Activated CD4-positive, alpha-beta T cell treated with anti-CD3 and anti-CD28 coated beads, Interleukin-2, amount 10 ng/mL, durations not matched to agents 24 days and 14 days (primary cell): ENCODE measurements around the gene PITPNM3. TPM values are rescaled to one million over a fixed set of nuclear protein-coding genes. Genes with fewer than 3 reads are reported as not detected.

Source experiments
- DNase-seq: peaks from one replicate; pipeline ENCODE4 v3.0.0; 2022
- H3K27ac Mint-ChIP-seq: one replicate; pipeline ENCODE4 v1.8.0; 2022; ENCODE audit warnings: mild to moderate bottlenecking, mixed read lengths
- H3K27me3 Mint-ChIP-seq: one replicate; pipeline ENCODE4 v1.8.0; 2022; ENCODE audit warnings: mixed read lengths
- H3K36me3 Mint-ChIP-seq: one replicate; pipeline ENCODE4 v1.8.0; 2022; ENCODE audit warnings: low read depth, mild to moderate bottlenecking, mixed read lengths
- H3K4me1 Mint-ChIP-seq: one replicate; pipeline ENCODE4 v1.8.0; 2021; ENCODE audit warnings: mixed read lengths
- H3K4me3 Mint-ChIP-seq: one replicate; pipeline ENCODE4 v1.8.0; 2022; ENCODE audit warnings: mild to moderate bottlenecking, moderate library complexity, mixed read lengths
- H3K9me3 Mint-ChIP-seq: one replicate; pipeline ENCODE4 v1.8.0; 2021; ENCODE audit warnings: mixed read lengths
- intact Hi-C: fragments of 100-400 bp; cut with micrococcal nuclease; formaldehyde crosslinking; loops from one replicate; pipeline ENCODE4 v1.15.1; 2023
- total RNA-seq: library from RNA; stranded (reverse); gene quantifications from 2 replicates; pipeline ENCODE4 v1.2.3, GENCODE V29; 2022

The PITPNM3 gene
- total RNA-seq, 1 donor from 2014 or later = 0.77 TPM

DNA sequence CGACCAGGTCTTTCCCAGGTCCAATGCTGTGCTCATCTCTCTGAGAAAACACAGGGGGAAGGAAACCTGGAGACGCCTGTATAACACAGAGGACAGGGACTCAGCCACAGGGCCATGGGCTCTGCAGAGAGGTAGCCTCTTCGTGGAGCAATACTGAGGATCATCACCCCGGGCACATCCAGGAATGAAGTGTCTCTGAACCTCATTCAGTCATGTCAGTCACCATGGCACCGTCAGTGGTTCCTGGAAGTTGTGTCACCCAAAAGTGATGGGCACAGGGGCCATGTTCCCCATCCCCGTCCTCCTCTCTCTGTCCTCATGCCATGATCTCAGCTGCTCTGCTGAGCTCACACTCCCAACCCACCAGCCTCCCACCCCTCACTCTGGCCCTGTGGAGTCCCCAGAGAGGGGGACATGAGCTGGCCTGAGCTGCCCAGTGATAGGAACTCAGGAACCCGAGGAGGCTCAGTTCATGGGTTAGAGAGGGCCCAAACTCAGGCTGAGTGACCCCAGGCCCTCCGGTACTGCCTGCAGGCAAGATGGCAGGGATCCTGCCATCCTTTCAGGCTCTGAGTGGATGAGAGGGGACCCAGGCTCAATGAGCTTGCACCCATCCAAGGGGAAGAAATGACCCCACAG, 53.4 kb downstream of the PITPNM3 start:
- no peaks in the 10 kb centered on the region for H3K36me3 Mint-ChIP-seq

DNA sequence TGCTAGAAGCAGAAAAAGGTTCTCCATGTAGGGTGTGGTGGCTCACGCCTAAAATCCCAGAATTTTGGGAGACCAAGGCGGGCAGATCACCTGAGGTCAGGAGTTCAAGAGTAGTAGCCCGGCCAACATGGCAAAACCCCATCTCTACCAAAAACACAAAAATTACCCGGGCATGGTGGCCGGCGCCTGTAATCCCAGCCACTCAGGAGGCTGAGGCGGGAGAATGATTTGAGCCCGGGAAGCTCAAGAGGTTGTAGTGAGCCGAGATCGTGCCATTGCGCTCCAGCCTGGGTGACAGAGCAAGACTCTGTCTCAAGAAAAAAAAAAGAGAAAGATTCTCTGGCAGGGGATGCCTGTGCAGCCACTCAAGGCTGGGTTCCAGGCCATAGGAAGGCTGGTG, 54.2 kb downstream of the PITPNM3 start:
- Mint-ChIP-seq H3K9me3 (no peaks in the 10 kb centered on the region), H3K27ac (no peak overlapping the region), H3K4me1 (no peaks in the 10 kb centered on the region), H3K4me3 (no peak overlapping the region), H3K36me3 (no peaks in the 10 kb centered on the region), H3K27me3 (peaks cover 4% of the 10 kb centered on the region)
- DNase-seq = no peak
- intact Hi-C loops = no loop called here

More for the DNA sequence above, 53.4 kb downstream of the PITPNM3 start:
- H3K4me3 Mint-ChIP-seq = no peak overlapping the region
- no peak overlapping the region for H3K27ac Mint-ChIP-seq
- H3K4me1 Mint-ChIP-seq = no peaks in the 10 kb centered on the region
- DNase-seq = no peak
- intact Hi-C loops = no loop called here
- peaks cover 4% of the 10 kb centered on the region for H3K27me3 Mint-ChIP-seq
- no peaks in the 10 kb centered on the region for H3K9me3 Mint-ChIP-seq

DNA sequence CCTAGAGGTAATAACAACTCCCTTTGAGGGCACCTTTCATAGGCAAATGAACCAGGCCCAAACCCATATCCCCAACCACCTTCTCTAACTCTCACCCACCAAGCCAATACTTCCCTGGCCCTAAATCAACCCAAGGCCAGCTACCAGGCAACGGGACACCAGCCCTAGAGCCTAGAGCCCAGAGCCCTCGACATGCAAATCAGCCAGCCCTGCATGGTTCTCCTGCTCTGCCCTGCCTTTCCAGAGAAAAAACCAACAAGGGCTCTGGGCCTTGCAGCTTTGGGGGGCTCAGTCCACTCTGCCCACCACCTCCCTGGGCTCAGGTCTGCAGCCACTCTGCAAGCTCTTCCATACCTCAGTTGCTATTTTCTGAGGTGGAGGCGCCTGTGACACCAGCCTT, 55.0 kb downstream of the PITPNM3 start:
- no peak for DNase-seq
- peaks cover 5% of the 10 kb centered on the region for H3K4me1 Mint-ChIP-seq

DNA sequence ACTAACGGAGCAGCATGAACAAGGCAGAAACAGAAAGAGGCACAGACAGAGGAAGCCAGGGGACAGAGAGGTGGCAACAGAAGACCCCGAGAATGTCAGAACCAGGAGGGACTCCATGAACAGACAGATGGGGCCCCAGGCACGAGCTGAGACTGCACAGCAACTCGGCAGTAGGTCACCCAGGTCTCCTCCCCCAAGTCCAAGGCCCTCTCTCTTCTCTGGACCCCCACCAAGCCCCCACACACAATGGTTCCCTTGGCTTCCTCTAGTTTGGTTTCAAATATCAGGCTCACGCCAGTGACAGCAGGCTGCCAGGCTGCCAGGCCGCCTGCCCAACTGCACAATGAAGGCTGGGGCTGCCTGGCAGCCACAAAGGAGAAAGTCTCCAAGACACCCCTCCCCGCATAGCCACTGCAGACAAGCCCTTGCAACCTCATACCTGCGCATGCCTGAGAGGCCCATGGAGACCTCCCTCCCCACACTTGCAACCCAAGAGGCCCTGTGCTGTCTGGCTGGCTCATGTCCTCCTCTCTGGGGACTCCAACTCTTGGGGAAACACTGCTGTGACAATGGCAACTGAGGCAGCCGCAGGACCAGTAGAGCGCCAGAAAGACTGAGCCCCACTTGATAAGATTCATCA, 57.3 kb downstream of the PITPNM3 start:
- intact Hi-C loops = no loop called here
- no peaks in the 10 kb centered on the region for H3K9me3 Mint-ChIP-seq
- no peak overlapping the region for H3K27ac Mint-ChIP-seq

More for the DNA sequence above, 55.0 kb downstream of the PITPNM3 start:
- Mint-ChIP-seq H3K4me3 (no peak overlapping the region), H3K27me3 (peaks cover 5% of the 10 kb centered on the region), H3K9me3 (no peaks in the 10 kb centered on the region), H3K27ac (no peak overlapping the region), H3K36me3 (no peaks in the 10 kb centered on the region)
- intact Hi-C loops = no loop called here

DNA sequence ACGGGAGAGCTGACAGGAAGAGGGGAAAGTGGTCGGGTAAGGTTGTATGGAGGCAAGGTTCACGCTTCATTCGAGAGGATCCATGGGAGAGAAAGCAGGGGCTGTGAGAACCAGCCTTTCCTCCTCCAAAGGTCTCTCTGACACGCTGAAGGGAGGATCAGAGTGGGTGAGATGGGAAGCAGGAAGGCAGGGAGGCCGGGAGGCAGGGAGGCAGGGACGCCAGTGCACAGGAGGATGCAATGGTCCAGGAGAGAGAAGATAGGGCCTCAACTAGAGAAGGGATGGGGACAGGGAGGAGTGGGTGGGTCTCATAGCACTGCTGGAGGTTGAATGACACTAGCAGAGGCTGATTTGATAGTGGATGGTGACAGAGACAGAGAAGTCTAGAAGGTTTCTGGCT, 58.0 kb downstream of the PITPNM3 start:
- Mint-ChIP-seq H3K36me3 (no peaks in the 10 kb centered on the region), H3K4me3 (no peak overlapping the region), H3K9me3 (no peaks in the 10 kb centered on the region), H3K4me1 (peaks cover 15% of the 10 kb centered on the region), H3K27ac (no peak overlapping the region), H3K27me3 (peaks cover 4% of the 10 kb centered on the region)
- no peak for DNase-seq
- intact Hi-C loops = no loop called here

More for the DNA sequence above, 57.3 kb downstream of the PITPNM3 start:
- Mint-ChIP-seq H3K4me1 (peaks cover 15% of the 10 kb centered on the region), H3K36me3 (no peaks in the 10 kb centered on the region), H3K4me3 (no peak overlapping the region), H3K27me3 (peaks cover 6% of the 10 kb centered on the region)
- DNase-seq = no peak

DNA sequence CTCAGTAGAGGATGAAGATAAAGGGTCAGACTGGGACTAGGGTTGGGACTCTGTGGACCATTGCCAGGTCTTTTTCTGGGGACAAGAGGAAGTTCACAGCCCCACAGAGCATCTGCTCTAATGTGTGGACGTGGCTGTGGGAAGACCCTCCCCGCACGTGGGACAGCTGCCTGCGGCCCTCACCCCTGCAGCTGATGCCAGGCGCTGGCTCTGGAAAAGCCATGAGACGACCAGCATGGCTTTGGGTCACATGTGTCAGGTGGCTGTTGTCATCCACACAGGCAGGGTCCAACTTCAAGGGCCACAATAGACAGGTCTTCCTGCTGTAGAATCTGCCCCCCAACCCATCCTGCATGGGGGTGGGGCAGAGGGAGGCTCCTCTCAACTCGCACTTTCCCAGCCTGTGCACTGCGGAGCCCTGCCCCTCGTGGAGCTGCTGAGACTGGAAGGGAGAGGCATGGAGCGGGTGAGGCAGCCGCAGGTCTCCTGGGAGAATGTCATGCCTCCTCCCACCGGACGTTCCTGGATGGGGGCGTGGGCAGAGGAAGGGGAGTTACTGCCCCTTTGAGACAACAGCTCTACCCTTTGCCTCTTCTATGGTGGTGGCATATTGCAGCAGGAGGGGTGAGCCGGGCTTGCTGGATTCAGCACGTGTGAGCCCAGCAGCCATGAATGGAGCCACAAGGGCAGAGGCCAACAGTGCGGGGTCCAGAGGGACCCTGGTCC, 58.7 kb downstream of the PITPNM3 start:
- no peak overlapping the region for H3K27ac Mint-ChIP-seq

DNA sequence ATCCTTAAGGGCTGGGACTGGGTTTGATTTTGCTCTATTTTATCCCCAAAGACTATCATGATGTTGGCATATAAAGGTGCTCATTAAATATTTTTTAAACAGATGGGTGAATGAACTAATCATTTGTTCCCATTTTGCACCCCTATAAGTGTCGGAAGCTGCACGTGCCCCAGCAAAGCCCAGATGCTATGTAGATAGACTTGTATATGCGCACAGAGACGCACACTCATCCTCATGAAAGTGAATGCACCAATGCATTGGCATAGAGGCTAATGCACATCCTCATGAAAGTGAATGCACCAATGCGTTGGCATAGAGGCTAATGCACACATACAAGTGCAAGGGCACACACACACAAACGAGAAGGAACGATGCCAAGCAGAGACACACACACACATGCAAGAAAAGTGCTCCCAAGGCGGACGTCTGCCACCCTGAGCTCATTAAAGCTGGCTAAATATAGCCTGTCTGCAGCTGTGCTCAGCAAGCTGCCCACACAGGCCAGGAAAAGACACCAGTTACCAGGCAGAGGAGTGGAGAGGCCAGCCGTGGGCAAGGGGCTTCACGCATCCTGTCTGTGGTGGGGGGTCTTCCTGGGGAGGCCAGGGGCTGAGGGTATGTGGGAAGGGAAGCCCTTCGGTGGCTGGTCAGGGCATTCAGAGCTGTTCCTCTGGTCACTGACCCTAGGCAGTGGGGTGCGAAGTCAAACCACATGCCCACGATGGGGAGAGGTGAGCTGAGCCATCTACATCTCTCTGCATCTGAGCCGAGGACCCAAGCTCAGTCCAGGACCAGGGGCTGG, 59.5 kb downstream of the PITPNM3 start:
- no peak for DNase-seq
- no peaks in the 10 kb centered on the region for H3K9me3 Mint-ChIP-seq
- intact Hi-C loops = no loop called here
- H3K27me3 Mint-ChIP-seq = peaks cover 5% of the 10 kb centered on the region
- no peak overlapping the region for H3K27ac Mint-ChIP-seq
- H3K4me1 Mint-ChIP-seq = peaks cover 15% of the 10 kb centered on the region
- no peak overlapping the region for H3K4me3 Mint-ChIP-seq
- H3K36me3 Mint-ChIP-seq = no peaks in the 10 kb centered on the region

More for the DNA sequence above, 58.7 kb downstream of the PITPNM3 start:
- no peaks in the 10 kb centered on the region for H3K9me3 Mint-ChIP-seq
- intact Hi-C loops = no loop called here
- no peaks in the 10 kb centered on the region for H3K36me3 Mint-ChIP-seq
- DNase-seq = no peak
- H3K4me1 Mint-ChIP-seq = peaks cover 15% of the 10 kb centered on the region
- H3K4me3 Mint-ChIP-seq = no peak overlapping the region
- peaks cover 5% of the 10 kb centered on the region for H3K27me3 Mint-ChIP-seq

DNA sequence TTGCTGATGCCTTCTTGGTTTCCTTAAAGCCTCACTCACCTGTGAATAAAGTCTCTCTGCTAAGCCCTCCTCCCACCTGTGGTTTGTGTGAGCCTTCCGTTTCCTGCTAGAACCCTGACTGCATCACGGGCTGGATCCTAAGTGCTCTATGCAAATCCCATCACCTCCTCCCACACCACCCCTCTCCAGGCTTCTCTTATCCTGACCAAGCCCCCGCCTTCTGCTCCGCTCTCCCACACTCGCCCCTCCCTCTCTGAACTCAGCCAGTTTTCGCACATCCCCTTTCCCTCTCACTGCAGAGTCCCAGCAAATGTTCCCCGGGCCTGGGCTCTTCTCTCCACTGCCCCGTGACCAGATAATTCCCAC, 60.3 kb downstream of the PITPNM3 start:
- intact Hi-C loops = no loop called here
- peaks cover 15% of the 10 kb centered on the region for H3K4me1 Mint-ChIP-seq
- peak; percentile 62 for DNase-seq
- H3K27ac Mint-ChIP-seq = no peak overlapping the region
- peak overlapping the region; percentile 39 for H3K4me3 Mint-ChIP-seq
- no peaks in the 10 kb centered on the region for H3K9me3 Mint-ChIP-seq
- no peaks in the 10 kb centered on the region for H3K36me3 Mint-ChIP-seq
- H3K27me3 Mint-ChIP-seq = peaks cover 5% of the 10 kb centered on the region

DNA sequence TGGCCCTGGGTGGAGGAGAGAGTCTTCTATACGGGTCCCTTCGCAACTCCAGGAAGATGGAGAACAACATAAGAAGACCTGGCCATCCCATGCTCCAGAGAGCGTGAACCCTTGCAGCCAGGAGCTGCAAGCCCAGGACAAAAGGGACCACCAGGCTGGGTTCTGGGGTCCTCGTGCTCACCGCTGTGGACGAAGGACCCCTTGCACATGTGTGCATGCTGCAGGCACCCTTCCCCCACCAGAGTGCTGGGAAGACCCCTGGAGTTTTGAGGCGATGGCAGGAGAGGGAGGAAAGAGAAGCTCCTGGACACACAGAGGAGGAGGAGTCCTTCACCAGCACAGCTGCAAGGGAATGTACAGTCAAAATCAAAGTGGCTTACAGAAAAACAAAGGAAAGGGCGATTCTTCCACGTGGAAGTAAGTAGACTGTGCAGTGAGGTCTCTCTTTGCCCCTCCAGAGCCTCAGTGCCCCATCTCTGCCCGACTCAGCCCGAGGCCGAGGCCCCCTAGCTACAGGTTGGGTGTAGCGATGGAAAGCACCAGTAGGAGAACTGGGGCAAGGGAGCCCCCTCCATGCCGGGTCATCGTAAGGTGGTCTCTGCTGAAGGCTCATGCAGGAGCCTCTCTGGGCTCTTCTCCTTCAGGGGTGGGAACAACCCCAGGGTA, 60.8 kb downstream of the PITPNM3 start:
- peaks cover 15% of the 10 kb centered on the region for H3K4me1 Mint-ChIP-seq
- H3K4me3 Mint-ChIP-seq = no peak overlapping the region
- no peak for DNase-seq

DNA sequence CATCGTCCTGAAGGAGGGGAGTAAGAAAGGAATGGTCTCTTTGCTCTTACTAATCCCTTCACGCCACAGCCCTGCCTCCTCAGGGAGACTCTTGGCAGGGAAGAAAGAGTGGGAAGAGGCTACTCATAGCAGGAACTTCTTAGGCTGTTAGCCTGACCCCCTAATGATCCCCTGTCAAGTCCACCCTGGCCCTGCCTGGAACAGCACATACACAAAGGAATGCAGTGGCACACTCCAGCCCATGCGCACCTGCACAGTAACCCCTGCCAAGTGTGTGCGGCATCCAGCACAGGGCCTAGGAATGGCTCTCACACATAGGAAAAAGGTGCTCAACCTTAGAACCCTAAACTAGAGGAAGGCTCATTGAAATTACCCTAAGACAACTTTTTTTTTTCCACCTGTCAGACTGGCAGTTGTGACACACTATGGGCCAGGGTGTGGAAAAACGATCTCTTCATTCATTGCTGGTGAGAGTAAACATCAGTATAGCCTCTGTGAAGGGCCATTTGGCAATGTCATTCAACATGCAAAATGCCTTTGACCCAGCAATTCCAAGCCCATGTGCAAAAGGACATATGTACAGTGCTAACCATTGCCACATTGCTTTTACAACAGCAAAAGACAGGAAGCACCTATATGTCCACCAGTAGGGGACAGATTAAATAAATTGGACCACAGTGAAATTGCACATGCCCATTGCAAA, 62.0 kb downstream of the PITPNM3 start:
- Mint-ChIP-seq H3K9me3 (no peaks in the 10 kb centered on the region), H3K27me3 (peaks cover 5% of the 10 kb centered on the region), H3K27ac (no peak overlapping the region), H3K36me3 (no peaks in the 10 kb centered on the region), H3K4me3 (no peak overlapping the region), H3K4me1 (peaks cover 15% of the 10 kb centered on the region)
- DNase-seq = no peak
- intact Hi-C loops = no loop called here

More for the DNA sequence above, 60.8 kb downstream of the PITPNM3 start:
- Mint-ChIP-seq H3K27me3 (peaks cover 5% of the 10 kb centered on the region), H3K27ac (no peak overlapping the region), H3K9me3 (no peaks in the 10 kb centered on the region), H3K36me3 (no peaks in the 10 kb centered on the region)
- intact Hi-C loops = no loop called here

DNA sequence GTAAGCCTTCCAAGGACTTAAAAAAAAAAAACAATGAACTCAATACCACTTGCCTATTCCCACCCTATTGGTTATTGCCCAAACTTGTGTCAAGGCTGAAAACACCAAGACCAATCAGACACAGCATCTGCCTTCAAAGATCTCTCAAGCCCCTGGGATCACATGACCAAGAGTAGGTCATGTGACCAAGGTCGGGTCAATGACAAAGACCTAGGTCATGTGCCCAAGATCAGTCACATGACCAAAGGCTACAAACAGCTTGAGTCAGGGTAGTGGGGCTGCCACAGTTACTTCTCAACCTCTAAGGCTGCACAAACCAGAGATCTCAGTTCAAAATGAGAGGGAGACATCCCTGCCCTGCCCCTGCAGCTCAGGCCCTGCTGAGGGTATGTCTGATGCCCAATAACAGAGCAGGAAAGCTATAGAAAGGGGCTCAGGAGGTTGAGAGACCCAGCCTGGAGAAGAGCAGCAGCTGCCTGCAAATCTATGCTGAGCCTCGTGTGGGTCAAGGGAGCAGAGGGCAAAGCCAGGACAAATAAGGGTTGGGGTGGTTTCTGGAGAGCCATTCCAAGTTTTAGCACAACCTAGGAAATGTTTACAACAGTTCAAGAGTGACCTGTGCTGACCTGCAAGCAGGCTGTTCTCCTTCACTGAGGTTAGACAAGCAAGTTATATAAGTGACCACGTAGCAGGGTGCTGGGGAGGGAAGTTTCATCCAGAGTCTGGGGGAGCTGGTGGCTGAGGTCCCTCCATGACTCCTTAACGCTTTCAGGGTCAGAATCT, 63.3 kb downstream of the PITPNM3 start:
- H3K27me3 Mint-ChIP-seq = peaks cover 5% of the 10 kb centered on the region
- no peaks in the 10 kb centered on the region for H3K36me3 Mint-ChIP-seq
- peak overlapping the region; percentile 20 for H3K27ac Mint-ChIP-seq
- no peak overlapping the region for H3K4me3 Mint-ChIP-seq
- peaks cover 15% of the 10 kb centered on the region for H3K4me1 Mint-ChIP-seq
- intact Hi-C loops = no loop called here
- no peaks in the 10 kb centered on the region for H3K9me3 Mint-ChIP-seq
- DNase-seq = no peak

DNA sequence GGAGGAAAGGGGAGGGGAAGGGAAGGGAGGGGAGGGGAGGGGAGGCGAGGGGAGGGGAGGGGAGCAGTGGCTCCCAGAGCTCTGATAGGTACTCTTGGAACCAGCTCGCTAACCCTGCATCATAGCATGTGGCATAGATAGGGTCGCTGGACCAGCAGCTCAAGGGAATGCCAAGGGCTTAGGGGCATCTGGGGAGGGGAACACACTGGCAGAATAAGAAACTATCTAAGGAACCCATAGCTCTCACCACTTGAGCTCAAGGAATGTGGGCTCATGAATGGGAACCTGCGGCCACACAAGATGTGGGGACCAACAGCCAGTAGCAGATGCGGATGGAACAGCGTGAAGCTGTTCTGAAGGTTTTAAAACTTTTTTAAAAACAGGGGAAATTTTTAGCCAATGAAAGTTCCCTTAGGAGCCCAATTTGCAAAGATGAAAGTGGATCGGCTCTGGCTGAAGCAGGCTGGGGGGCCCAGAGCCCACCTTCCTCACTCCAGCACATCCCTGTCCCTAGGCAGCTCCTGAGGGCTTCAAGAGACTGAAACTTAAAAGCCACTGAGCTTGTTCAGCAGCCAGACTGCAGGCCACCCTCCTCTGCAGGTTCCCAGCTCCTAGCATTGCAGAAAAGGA, 65.2 kb downstream of the PITPNM3 start:
- intact Hi-C loops = no loop called here
- Mint-ChIP-seq H3K27ac (no peak overlapping the region), H3K27me3 (peaks cover 3% of the 10 kb centered on the region), H3K36me3 (no peaks in the 10 kb centered on the region), H3K4me1 (peaks cover 9% of the 10 kb centered on the region), H3K9me3 (no peaks in the 10 kb centered on the region), H3K4me3 (no peak overlapping the region)
- no peak for DNase-seq
